HG03039 (cell line): ENCODE measurements around the gene TRIM25.

Experiments
- ATAC-seq: cut with Tn5 transposase; IDR thresholded peaks from one replicate; pipeline ENCODE4 v1.9.1; 2021; ENCODE audit warnings: mild to moderate bottlenecking, moderate library complexity; ENCODE audit not compliant: unreplicated experiment

The TRIM25 gene

GRCh38 chr17:56868716-56869115, 45.1 kb downstream of the TRIM25 start:
- ATAC-seq, result no peak

- no peak for ATAC-seq
Measured at GRCh38 chr17:56867948-56868376, 45.9 kb downstream of the TRIM25 start.

GRCh38 chr17:56866496-56866895, 47.4 kb downstream of the TRIM25 start:
- no peak for ATAC-seq

- no peak for ATAC-seq
Measured at GRCh38 chr17:56866076-56866475, 47.8 kb downstream of the TRIM25 start.

- no peak for ATAC-seq
Measured at GRCh38 chr17:56863974-56864373, 49.9 kb downstream of the TRIM25 start.

GRCh38 chr17:56861899-56862298, 52.0 kb downstream of the TRIM25 start:
- ATAC-seq, result no peak

GRCh38 chr17:56851008-56851407, 62.8 kb downstream of the TRIM25 start:
- no peak for ATAC-seq

GRCh38 chr17:56850591-56850990, 63.3 kb downstream of the TRIM25 start:
- ATAC-seq, result no peak

- no peak for ATAC-seq
Measured at GRCh38 chr17:56849131-56849530, 64.7 kb downstream of the TRIM25 start.

GRCh38 chr17:56847106-56847505, 66.7 kb downstream of the TRIM25 start:
- no peak for ATAC-seq

GRCh38 chr17:56845934-56846333, 67.9 kb downstream of the TRIM25 start:
- ATAC-seq, result no peak

- no peak for ATAC-seq
Measured at GRCh38 chr17:56842577-56842976, 71.3 kb downstream of the TRIM25 start.

- ATAC-seq, result no peak
Measured at GRCh38 chr17:56838687-56839086, 75.2 kb downstream of the TRIM25 start.
